SK-N-SH (cell line): Measurements from ENCODE around the gene GABRB3. TPM values are rescaled to one million over a fixed set of nuclear protein-coding genes. Genes with fewer than 3 reads are reported as not detected.
A peak's percentile ranks its signal among the peaks of the same experiment; 100 is the strongest.

ENCODE experiments used
- CTCF ChIA-PET: fragments of 300-600, 350-600 bp; formaldehyde crosslinking; extraction: SDS; loops from one replicate; lab custom pipeline; 2021; lab: Yijun Ruan, JAX
- POLR2A ChIA-PET: fragments of 350-600 bp; sonication (Branson Sonifier 250); formaldehyde crosslinking; extraction: SDS; loops from one replicate; lab custom pipeline; 2020; ENCODE audit warnings: antibody characterized with exemption, inconsistent platforms; lab: Yijun Ruan, JAX
- DNase-seq: peaks from one replicate; pipeline ENCODE4 v3.0.0; 2012
- H2AFZ ChIP-seq: fragments of 200-600 bp; sonication (generic); 2 replicates; pipeline ENCODE4 v1.8.1; 2016; ENCODE audit warnings: antibody characterized with exemption, mild to moderate bottlenecking, low read depth
- H3F3A ChIP-seq: fragments of 200-600 bp; sonication (generic); replicated peaks from 2 replicates; pipeline ENCODE3; 2016; ENCODE audit warnings: antibody characterized with exemption, mild to moderate bottlenecking; ENCODE audit not compliant: insufficient read depth
- H3K27ac ChIP-seq, 2 experiments: fragments of 200-500 bp in 1 of 2; fragments of 200-600 bp in 1 of 2; sonication (Bioruptor generic) in 1 of 2; sonication (generic), shearing (Covaris generic) in 1 of 2; 2 replicates each; pipeline versions ENCODE4 v1.5.1 to v1.6.1; 2014 to 2016; ENCODE audit warnings: low read depth in 2 of 2, inconsistent platforms in 1 of 2, low read length in 1 of 2, mild to moderate bottlenecking in 1 of 2, mixed read lengths in 1 of 2
- H3K27me3 ChIP-seq: fragments of 200-600 bp; sonication (generic), shearing (Covaris generic); 2 replicates; pipeline ENCODE4 v1.6.1; 2016; ENCODE audit warnings: mixed run types; ENCODE audit not compliant: insufficient read depth
- H3K36me3 ChIP-seq, 2 experiments: fragments of 200-500 bp in 1 of 2; fragments of 200-600 bp in 1 of 2; sonication (Bioruptor generic) in 1 of 2; sonication (generic) in 1 of 2; replicated peaks in 1 of 2; 2 replicates each; pipeline versions ENCODE3 to v1.5.1; 2014 to 2016; ENCODE audit warnings: low read length in 1 of 2, mild to moderate bottlenecking in 1 of 2; ENCODE audit not compliant: insufficient read depth in 2 of 2, control insufficient read depth in 1 of 2
- H3K4me1 ChIP-seq, 2 experiments: fragments of 200-500 bp in 1 of 2; fragments of 200-600 bp in 1 of 2; sonication (Bioruptor generic) in 1 of 2; sonication (generic), shearing (Covaris generic) in 1 of 2; 2 replicates each; pipeline versions ENCODE4 v1.5.1 to v1.6.1; 2014 to 2016; ENCODE audit warnings: low read depth in 1 of 2, low read length in 1 of 2, mixed run types in 1 of 2; ENCODE audit not compliant: insufficient read depth in 2 of 2, control insufficient read depth in 1 of 2
- H3K4me2 ChIP-seq: fragments of 200-600 bp; sonication (generic), shearing (Covaris generic); 2 replicates; pipeline ENCODE4 v1.6.1; 2017; ENCODE audit warnings: mixed run types
- H3K4me3 ChIP-seq, 2 experiments: fragments of 200-500 bp in 1 of 2; fragments of 200-600 bp in 1 of 2; sonication (Bioruptor generic) in 1 of 2; sonication (generic), shearing (Covaris generic) in 1 of 2; 2 replicates each; pipeline versions ENCODE4 v1.5.1 to v1.8.1; 2014 to 2016; ENCODE audit warnings: low read depth in 2 of 2, inconsistent platforms in 1 of 2, low read length in 1 of 2, mild to moderate bottlenecking in 1 of 2, mixed read lengths in 1 of 2, moderate library complexity in 1 of 2
- H3K79me2 ChIP-seq: fragments of 200-600 bp; sonication (generic); 2 replicates; pipeline ENCODE4 v1.8.1; 2017; ENCODE audit warnings: mild to moderate bottlenecking; ENCODE audit not compliant: insufficient read depth
- H3K9ac ChIP-seq: fragments of 200-600 bp; sonication (generic); 2 replicates; pipeline ENCODE4 v1.6.1; 2017; ENCODE audit warnings: mixed run types
- H3K9me2 ChIP-seq: fragments of 200-600 bp; sonication (generic); 2 replicates; pipeline ENCODE4 v1.6.1; 2017; ENCODE audit warnings: mixed run types
- H3K9me3 ChIP-seq: fragments of 200-600 bp; sonication (generic); 2 replicates; pipeline ENCODE4 v1.6.1; 2017; ENCODE audit warnings: mixed run types, mild to moderate bottlenecking, moderate library complexity
- H4K20me1 ChIP-seq: fragments of 200-600 bp; sonication (generic); 2 replicates; pipeline ENCODE4 v1.6.1; 2017; ENCODE audit warnings: mild to moderate bottlenecking, mixed run types; ENCODE audit not compliant: insufficient read depth
- CHD2 ChIP-seq: fragments of 150-350 bp; IDR thresholded peaks from 2 replicates; pipeline ENCODE4 v1.6.1; 2018; ENCODE audit warnings: low read length; ENCODE audit not compliant: partially characterized antibody
- ELF1 ChIP-seq: IDR thresholded peaks from 2 replicates; pipeline ENCODE4 v1.4.0; 2012
- EP300 ChIP-seq, 2 experiments: IDR thresholded peaks; 2 replicates each; pipeline versions ENCODE4 v1.4.0 to v1.6.1; 2012; ENCODE audit warnings: borderline replicate concordance in 1 of 2, low read depth in 1 of 2, low read length in 1 of 2
- FOXJ3 ChIP-seq: sonication (generic); formaldehyde crosslinking; IDR thresholded peaks from 2 replicates; pipeline ENCODE4 v1.5.1; 2020; ENCODE audit warnings: mild to moderate bottlenecking, missing genetic modification reagents
- FOXM1 ChIP-seq: IDR thresholded peaks from 2 replicates; pipeline ENCODE4 v1.4.0; 2012; ENCODE audit warnings: low read depth, mild to moderate bottlenecking
- TAF1 ChIP-seq: IDR thresholded peaks from 2 replicates; pipeline ENCODE4 v1.6.1; 2012; ENCODE audit warnings: low read depth, mild to moderate bottlenecking, low read length, moderate library complexity, borderline replicate concordance
- TEAD4 ChIP-seq: IDR thresholded peaks from 2 replicates; pipeline ENCODE4 v1.4.0; 2012; ENCODE audit warnings: mild to moderate bottlenecking, borderline replicate concordance; ENCODE audit not compliant: insufficient read depth
- ZBTB33 ChIP-seq: IDR thresholded peaks from 2 replicates; pipeline ENCODE4 v1.4.0; 2012; ENCODE audit warnings: low read depth, borderline replicate concordance
- WGBS: methylation state at CpG from one replicate; pipeline ENCODE4 v1.1.6; 2017; ENCODE audit warnings: low lambda C conversion rate; 5-methylcytosine and 5-hydroxymethylcytosine counted together
- polyA plus RNA-seq, 3 experiments: library from polyadenylated mRNA; depleted of rRNA; stranded (reverse); fragments of >200 nt; gene quantifications; 2 replicates each; pipeline ENCODE4 v1.2.3, GENCODE V29; 2012

GABRB3 gene
- polyA plus RNA-seq, 1 of the 3 experiments (the other 2 are of a cell fraction), result 0.10 TPM

DNA sequence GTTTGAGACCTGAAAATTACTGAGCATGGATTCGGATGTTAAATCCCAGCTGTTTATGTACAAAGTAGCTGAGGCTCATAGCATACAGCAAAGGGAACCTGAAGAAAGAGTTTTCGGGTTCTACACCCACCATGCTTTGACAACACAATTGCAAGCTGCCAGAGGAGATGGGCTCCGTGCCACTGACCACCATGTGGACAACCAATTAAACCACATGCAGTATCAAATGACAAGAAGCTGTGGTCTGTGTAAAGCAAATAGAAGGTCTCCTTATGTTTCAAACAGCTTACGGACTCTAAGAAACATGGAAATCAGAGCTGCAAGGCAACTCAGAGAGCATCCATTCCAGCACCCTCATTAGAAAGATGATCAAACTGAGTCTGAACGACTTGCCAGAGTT is 12.9 kb downstream of the GABRB3 start:
- 30% methylated on average over 4 of the region's 5 CpGs for WGBS
- Histone ChIP-seq H3K4me1 (peaks cover 0 to 2% of the 10 kb centered on the region in 2 experiments; a peak in 2 of 4 replicates), H3K4me3 (no peak overlapping the region), H3K27ac (no peak overlapping the region), H3F3A (no peaks in the 10 kb centered on the region), H3K9ac (no peak overlapping the region), H4K20me1 (no peaks in the 10 kb centered on the region), H3K36me3 (no peaks in the 10 kb centered on the region), H3K9me3 (no peaks in the 10 kb centered on the region), H2AFZ (no peak overlapping the region), H3K4me2 (no peak overlapping the region), H3K79me2 (no peaks in the 10 kb centered on the region), H3K9me2 (no peaks in the 10 kb centered on the region), H3K27me3 (no peaks in the 10 kb centered on the region)
- TF ChIP-seq FOXM1 (no peak), EP300 (IDR thresholded peaks at IDR 0.05; ENCODE audit: borderline replicate concordance in 1 of 2, low read depth in 1 of 2, low read length in 1 of 2) (no peak), ZBTB33 (no peak), ELF1 (no peak), CHD2 (no peak), TAF1 (no peak)
- ChIA-PET POLR2A (interaction anchor here (0.6 kb wide), 1 partner anchor 35 kb away, joined by 3 read pairs; no protein-coding TSS in a partner anchor), CTCF (interaction anchor here (0.6 to 1.3 kb wide), 3 partner anchors 14 to 496 kb away, joined by 3 to 4 read pairs (median 3); no protein-coding TSS in a partner anchor)
- DNase-seq, result no peak

DNA sequence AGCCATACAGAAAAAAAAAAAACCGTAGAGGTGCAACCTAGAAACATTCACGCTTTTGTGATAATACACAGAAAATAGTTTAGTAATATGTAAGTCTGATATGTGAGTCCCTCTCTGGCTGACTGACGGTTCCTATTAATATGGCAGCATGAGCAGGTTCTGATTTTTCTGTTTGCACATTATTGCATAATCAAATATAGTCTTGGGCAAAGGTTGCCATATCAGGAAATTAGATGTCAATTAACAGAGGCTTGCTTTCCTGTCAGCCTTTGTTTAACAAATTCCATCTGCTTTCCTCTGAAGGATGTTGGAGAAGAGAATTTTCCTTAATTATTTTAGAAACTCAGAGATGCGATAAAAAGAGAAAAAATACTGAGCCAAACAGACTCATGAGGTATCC is 14.8 kb downstream of the GABRB3 start:
- Histone ChIP-seq H3K4me1 (peaks cover 0 to 2% of the 10 kb centered on the region in 2 experiments; a peak in 2 of 4 replicates), H3K9me3 (no peaks in the 10 kb centered on the region), H3K27me3 (no peaks in the 10 kb centered on the region), H4K20me1 (no peaks in the 10 kb centered on the region), H3K27ac (no peak overlapping the region; a peak in 1 of 4 replicates), H3K79me2 (no peaks in the 10 kb centered on the region), H3K4me3 (no peak overlapping the region), H3K9me2 (no peaks in the 10 kb centered on the region), H3K4me2 (no peak overlapping the region), H3K36me3 (no peaks in the 10 kb centered on the region), H2AFZ (no peak overlapping the region), H3K9ac (no peak overlapping the region), H3F3A (no peaks in the 10 kb centered on the region)
- 18% methylated on average over 4 of the region's 4 CpGs for WGBS
- ChIA-PET CTCF (no interaction called here), POLR2A (no interaction called here)
- DNase-seq, result no peak
- no peak for TF ChIP-seq TEAD4
- peak in 1 of 2 experiments; percentile 11; a peak in 1 of 4 replicates for TF ChIP-seq EP300 (IDR thresholded peaks at IDR 0.05; ENCODE audit: borderline replicate concordance in 1 of 2, low read depth in 1 of 2, low read length in 1 of 2)

DNA sequence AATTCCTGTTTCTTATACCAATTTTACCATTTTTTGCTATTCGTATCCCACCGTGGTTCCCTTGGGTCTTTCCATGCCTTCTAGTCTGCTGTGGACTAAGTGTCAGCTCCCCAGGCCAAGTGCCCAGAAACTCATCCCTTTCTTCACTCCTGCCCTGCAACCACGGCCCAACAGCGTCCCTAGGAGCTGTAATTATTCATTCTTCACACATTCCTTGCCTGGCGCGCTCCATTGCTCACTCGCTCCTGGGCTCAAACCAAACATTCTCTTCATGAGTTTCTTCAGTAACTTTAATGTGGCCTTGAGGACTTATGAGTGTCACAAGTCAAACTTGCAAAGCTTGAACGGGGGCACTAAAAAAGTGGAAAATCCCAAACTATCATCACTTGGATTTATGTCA is 15.7 kb downstream of the GABRB3 start:
- TF ChIP-seq FOXJ3 (CRISPR knock-in tag), result no peak
- Histone ChIP-seq H3K79me2 (no peaks in the 10 kb centered on the region), H3K9me3 (no peaks in the 10 kb centered on the region), H3K36me3 (no peaks in the 10 kb centered on the region), H4K20me1 (no peaks in the 10 kb centered on the region), H3K4me3 (no peak overlapping the region), H3K27me3 (no peaks in the 10 kb centered on the region), H3K9ac (no peak overlapping the region), H3K9me2 (no peaks in the 10 kb centered on the region), H3K4me2 (no peak overlapping the region), H2AFZ (no peak overlapping the region), H3F3A (no peaks in the 10 kb centered on the region), H3K4me1 (peaks cover 0 to 2% of the 10 kb centered on the region in 2 experiments; a peak in 2 of 4 replicates), H3K27ac (no peak overlapping the region)
- 45% methylated on average over 8 of the region's 8 CpGs for WGBS
- ChIA-PET CTCF (interaction anchor here (1.1 kb wide), 1 partner anchor 15 kb away, joined by 3 read pairs; no protein-coding TSS in a partner anchor), POLR2A (no interaction called here)
- no peak for DNase-seq
